VCaP (cell line): ENCODE measurements around the gene MTCH1.

ENCODE experiments used
- H3K27ac ChIP-seq: fragments of 450-650 bp; 2 replicates; pipeline ENCODE4 v1.5.1; 2017
- CTCF ChIP-seq: fragments of 450-650 bp; conservative IDR thresholded peaks from 2 replicates; pipeline ENCODE4 v1.5.1; 2017; ENCODE audit warnings: mild to moderate bottlenecking, moderate library complexity

Gene MTCH1

GRCh38 chr6:37021356-37022129 is 35.5 kb upstream of the MTCH1 start:
- H3K27ac ChIP-seq, result peak overlapping the region; percentile 88; the same call in 1 of the 2 replicates
- peak; percentile 52 for TF ChIP-seq CTCF

- peak overlapping the region; percentile 88 for H3K27ac ChIP-seq
- TF ChIP-seq CTCF, result no peak
Measured at GRCh38 chr6:37020812-37021211, 34.8 kb upstream of the MTCH1 start.

GRCh38 chr6:37020381-37020780 is 34.4 kb upstream of the MTCH1 start:
- no peak for TF ChIP-seq CTCF

GRCh38 chr6:37019065-37019450 is 33.1 kb upstream of the MTCH1 start:
- peak overlapping the region; percentile 88 for H3K27ac ChIP-seq
- TF ChIP-seq CTCF, result no peak

More at GRCh38 chr6:37020381-37020780, 34.4 kb upstream of the MTCH1 start:
- peak overlapping the region; percentile 88 for H3K27ac ChIP-seq

GRCh38 chr6:37018198-37019064 is 32.4 kb upstream of the MTCH1 start:
- H3K27ac ChIP-seq, result peak overlapping the region; percentile 88
- TF ChIP-seq CTCF, result peak; percentile 89

- TF ChIP-seq CTCF, result no peak
- H3K27ac ChIP-seq, result peak overlapping the region; percentile 88
Measured at GRCh38 chr6:37017606-37018197, 31.7 kb upstream of the MTCH1 start.

GRCh38 chr6:37016995-37017394 is 31.0 kb upstream of the MTCH1 start:
- H3K27ac ChIP-seq, result peak overlapping the region; percentile 88; the same call in 1 of the 2 replicates
- no peak for TF ChIP-seq CTCF
